ENCODE results near the gene AGFG1.
"Not testable (repeated sequence)": the region's sequence is repeated elsewhere in the genome, so short reads cannot be mapped to it uniquely, and the experiment has no call there.

The AGFG1 gene

GRCh38 chr2:227592694-227593387 lies 120.9 kb downstream of the AGFG1 start:
- no peak for DNase-seq (ENCODE audit: low read depth, low spot score)
- no peak overlapping the region for H3K4me3 ChIP-seq (ENCODE audit: low read depth, low read length)
- in situ Hi-C loops (cut with HindIII; ENCODE audit: low sequenced_read_pairs) = no loop called here
- TF ChIP-seq CTCF (IDR thresholded peaks at IDR 0.05; ENCODE audit: low read depth, low read length) = no peak

GRCh38 chr2:227595797-227596196 lies 123.8 kb downstream of the AGFG1 start:
- no peak for TF ChIP-seq CTCF (IDR thresholded peaks at IDR 0.05; ENCODE audit: low read depth, low read length)
- no peak overlapping the region for H3K4me3 ChIP-seq (ENCODE audit: low read depth, low read length)
- no peak for DNase-seq (ENCODE audit: low read depth, low spot score)
- in situ Hi-C loops (cut with HindIII; ENCODE audit: low sequenced_read_pairs) = no loop called here

- DNase-seq (ENCODE audit: low read depth, low spot score) = no peak
- H3K4me3 ChIP-seq (ENCODE audit: low read depth, low read length) = no peak overlapping the region
- TF ChIP-seq CTCF (IDR thresholded peaks at IDR 0.05; ENCODE audit: low read depth, low read length) = no peak
- in situ Hi-C loops (cut with HindIII; ENCODE audit: low sequenced_read_pairs) = no loop called here
Measured at GRCh38 chr2:227597036-227597435, 125.1 kb downstream of the AGFG1 start.

- DNase-seq (ENCODE audit: low read depth, low spot score) = no peak
- no peak for TF ChIP-seq CTCF (IDR thresholded peaks at IDR 0.05; ENCODE audit: low read depth, low read length)
Measured at GRCh38 chr2:227597998-227598397, 126.0 kb downstream of the AGFG1 start.

GRCh38 chr2:227598835-227599503 lies 127.0 kb downstream of the AGFG1 start, which contains the start of gene SCYGR2:
SCYGR2 (plus strand) TSS chr2:227598893; CDS start chr2:227598893, 0 bp downstream.
- H3K4me3 ChIP-seq (ENCODE audit: low read depth, low read length); DNase-seq (ENCODE audit: low read depth, low spot score); in situ Hi-C loops (cut with HindIII; ENCODE audit: low sequenced_read_pairs): not testable (repeated sequence)

More at GRCh38 chr2:227597998-227598397, 126.0 kb downstream of the AGFG1 start:
- no peak overlapping the region for H3K4me3 ChIP-seq (ENCODE audit: low read depth, low read length)
- in situ Hi-C loops (cut with HindIII; ENCODE audit: low sequenced_read_pairs) = no loop called here

- in situ Hi-C loops (cut with HindIII; ENCODE audit: low sequenced_read_pairs) = no loop called here
- H3K4me3 ChIP-seq (ENCODE audit: low read depth, low read length) = no peak overlapping the region
- no peak for TF ChIP-seq CTCF (IDR thresholded peaks at IDR 0.05; ENCODE audit: low read depth, low read length)
- no peak for DNase-seq (ENCODE audit: low read depth, low spot score)
Measured at GRCh38 chr2:227602358-227602757, 130.4 kb downstream of the AGFG1 start.

- H3K4me3 ChIP-seq (ENCODE audit: low read depth, low read length) = no peak overlapping the region
- DNase-seq (ENCODE audit: low read depth, low spot score) = no peak
- TF ChIP-seq CTCF (IDR thresholded peaks at IDR 0.05; ENCODE audit: low read depth, low read length) = no peak
- in situ Hi-C loops (cut with HindIII; ENCODE audit: low sequenced_read_pairs) = no loop called here
Measured at GRCh38 chr2:227606476-227606875, 134.5 kb downstream of the AGFG1 start.

All from astrocyte of the spinal cord (primary cell).